ENCODE results near the gene ABCA9. TPM values are rescaled to one million over a fixed set of nuclear protein-coding genes. Genes with fewer than 3 reads are reported as not detected.

The ABCA9 gene

GRCh38 chr17:68927516-68927915 is 133.2 kb downstream of the ABCA9 start:
- no peak overlapping the region for H2BK120ac ChIP-seq (ENCODE audit: low read depth, low read length)
- no peak overlapping the region for H3K18ac ChIP-seq (ENCODE audit: low read length)
- H2BK5ac ChIP-seq (ENCODE audit: low read length) = no peak overlapping the region
- no peaks in the 10 kb centered on the region for H3K79me1 ChIP-seq (ENCODE audit: low read length)
- no peak overlapping the region for H3K4me2 ChIP-seq (ENCODE audit: low read length)
- no peak overlapping the region for H3K4me3 ChIP-seq (ENCODE audit: low read length)
- no peak overlapping the region for H2BK15ac ChIP-seq (replicated peaks; ENCODE audit: low read depth)
- no peak overlapping the region for H4K8ac ChIP-seq (ENCODE audit: low read depth, low read length)
- H3K27me3 ChIP-seq (ENCODE audit: insufficient read depth, low read length, poor library complexity) = no peaks in the 10 kb centered on the region
- DNase-seq = no peak
- no CpG with 5 or more reads among the region's 4 CpGs for WGBS (ENCODE audit: extremely low coverage, insufficient coverage, low lambda C conversion rate)
- H3K4ac ChIP-seq (ENCODE audit: low read depth, low read length) = no peak overlapping the region
- no peaks in the 10 kb centered on the region for H3K4me1 ChIP-seq (ENCODE audit: control insufficient read depth, low read depth, low read length)
- H2AK5ac ChIP-seq (ENCODE audit: low read length) = no peak overlapping the region
- no peak overlapping the region for H3K27ac ChIP-seq (ENCODE audit: low read depth, low read length)
- H3K56ac ChIP-seq (ENCODE audit: low read length) = no peak overlapping the region
- no peaks in the 10 kb centered on the region for H3K79me2 ChIP-seq (ENCODE audit: control insufficient read depth, insufficient read depth, low read length)
- no peak overlapping the region for H3K23ac ChIP-seq (ENCODE audit: low read length)
- no peak overlapping the region for H4K5ac ChIP-seq (ENCODE audit: low read length)
- H3K36me3 ChIP-seq (ENCODE audit: control insufficient read depth, insufficient read depth, low read length) = no peaks in the 10 kb centered on the region
- no peak overlapping the region for H3K9ac ChIP-seq (ENCODE audit: low read length)

DNA sequence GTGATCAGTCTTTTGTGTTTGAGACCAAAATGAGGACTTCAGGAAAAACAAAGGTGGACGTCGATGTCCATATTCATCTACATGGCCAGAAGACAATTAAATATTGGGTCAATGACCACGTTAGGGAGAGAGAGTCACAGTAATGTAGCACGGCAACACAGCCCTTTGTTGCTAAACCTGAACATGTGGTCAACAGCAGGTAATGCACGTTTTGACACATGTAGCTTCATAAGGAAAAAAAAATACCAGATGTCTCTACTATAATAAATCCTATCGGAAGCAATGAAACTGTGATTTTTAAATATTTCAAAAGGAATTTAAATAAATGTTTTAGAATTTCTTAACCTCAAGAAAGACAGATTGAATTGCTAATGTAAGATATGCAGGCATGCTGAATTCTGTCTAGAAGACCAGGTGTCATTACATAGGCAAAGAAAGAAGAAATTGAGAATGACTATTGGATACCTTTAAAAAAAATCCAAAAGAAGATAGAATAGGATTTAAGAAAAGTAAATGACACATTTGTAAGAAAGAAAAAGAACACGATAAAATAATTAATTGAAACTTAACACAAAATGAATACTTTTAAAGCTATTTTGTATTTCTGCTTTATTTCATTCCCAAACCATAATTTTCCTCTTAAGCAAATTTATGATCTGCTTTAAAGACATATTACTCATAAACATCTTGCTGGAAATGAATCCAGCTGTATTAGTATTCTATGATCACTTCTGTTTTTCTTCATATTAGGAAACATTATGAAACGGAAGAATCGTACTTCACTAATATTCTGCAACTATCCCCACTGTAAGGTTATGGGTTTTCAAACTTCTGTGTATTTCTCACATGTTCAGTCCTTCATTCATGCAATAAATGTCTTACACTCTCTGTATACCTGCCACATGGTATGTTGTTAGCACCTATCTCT is 135.7 kb downstream of the ABCA9 start:
- no peak overlapping the region for H2BK15ac ChIP-seq (replicated peaks; ENCODE audit: low read depth)
- no peak overlapping the region for H2BK120ac ChIP-seq (ENCODE audit: low read depth, low read length)
- no peak overlapping the region for H4K5ac ChIP-seq (ENCODE audit: low read length)
- H3K4ac ChIP-seq (ENCODE audit: low read depth, low read length) = no peak overlapping the region
- H3K4me1 ChIP-seq (ENCODE audit: control insufficient read depth, low read depth, low read length) = no peaks in the 10 kb centered on the region
- H3K18ac ChIP-seq (ENCODE audit: low read length) = no peak overlapping the region
- no peak overlapping the region for H3K9ac ChIP-seq (ENCODE audit: low read length)
- H2BK5ac ChIP-seq (ENCODE audit: low read length) = no peak overlapping the region
- no peak overlapping the region for H3K23ac ChIP-seq (ENCODE audit: low read length)
- no peak overlapping the region for H3K56ac ChIP-seq (ENCODE audit: low read length)
- H3K4me3 ChIP-seq (ENCODE audit: low read length) = no peak overlapping the region
- no peaks in the 10 kb centered on the region for H3K27me3 ChIP-seq (ENCODE audit: insufficient read depth, low read length, poor library complexity)
- no peak overlapping the region for H3K27ac ChIP-seq (ENCODE audit: low read depth, low read length)
- no peak overlapping the region for H4K8ac ChIP-seq (ENCODE audit: low read depth, low read length)
- H3K79me1 ChIP-seq (ENCODE audit: low read length) = no peaks in the 10 kb centered on the region
- H3K4me2 ChIP-seq (ENCODE audit: low read length) = no peak overlapping the region
- no peaks in the 10 kb centered on the region for H3K79me2 ChIP-seq (ENCODE audit: control insufficient read depth, insufficient read depth, low read length)
- DNase-seq = no peak
- WGBS (ENCODE audit: extremely low coverage, insufficient coverage, low lambda C conversion rate) = no CpG with 5 or more reads among the region's 9 CpGs
- H2AK5ac ChIP-seq (ENCODE audit: low read length) = no peak overlapping the region
- H3K36me3 ChIP-seq (ENCODE audit: control insufficient read depth, insufficient read depth, low read length) = no peaks in the 10 kb centered on the region

Small RNA genes within 50 kb of the gene (small RNA-seq; reads per million reads assigned to genes)
- not detected for gene MIR4524B (ENCODE audit: insufficient read depth)
